HepG2 (cell line): ENCODE measurements around the gene AIP. TPM values are rescaled to one million over a fixed set of nuclear protein-coding genes. Genes with fewer than 3 reads are reported as not detected.

Source experiments
- HNRNPH1 ChIP-seq: fragments of 200-400 bp; formaldehyde crosslinking; optimal IDR thresholded peaks from 2 replicates; pipeline ENCODE3; 2017; ENCODE audit warnings: mild to moderate bottlenecking, low read depth, low read length
- HNRNPK ChIP-seq: fragments of 200-400 bp; formaldehyde crosslinking; IDR thresholded peaks from 2 replicates; pipeline ENCODE4 v1.6.1; 2018; ENCODE audit warnings: low read length, low read depth, moderate library complexity, mild to moderate bottlenecking; ENCODE audit not compliant: poor library complexity, severe bottlenecking
- MED1 ChIP-seq: sonication (generic); formaldehyde crosslinking; IDR thresholded peaks from 2 replicates; pipeline ENCODE4 v1.4.0; 2020; ENCODE audit warnings: missing genetic modification reagents
- NFIB ChIP-seq: sonication (generic); formaldehyde crosslinking; IDR thresholded peaks from 2 replicates; pipeline ENCODE4 v1.9.0; 2021; ENCODE audit warnings: missing genetic modification reagents, mild to moderate bottlenecking, borderline replicate concordance
- NFKBIZ ChIP-seq: IDR thresholded peaks from 2 replicates; pipeline ENCODE4 v1.6.1; 2018; ENCODE audit warnings: missing genetic modification reagents, missing compliant biosample characterization
- SMC3 ChIP-seq: IDR thresholded peaks from 2 replicates; pipeline ENCODE4 v1.6.1; 2011; ENCODE audit warnings: low read length, improper control_type of control experiment
- SUZ12 ChIP-seq: fragments of 150-350 bp; IDR thresholded peaks from 2 replicates; pipeline ENCODE4 v1.6.1; 2014; ENCODE audit warnings: low read depth, low read length
- TAF15 ChIP-seq: fragments of 200-400 bp; formaldehyde crosslinking; IDR thresholded peaks from one replicate; pipeline ENCODE4 v1.6.1; 2018; ENCODE audit warnings: mild to moderate bottlenecking, low read depth, low read length; ENCODE audit not compliant: poor library complexity, severe bottlenecking
- TEAD2 ChIP-seq: sonication (generic); formaldehyde crosslinking; IDR thresholded peaks from 2 replicates; pipeline ENCODE4 v1.9.0; 2021; ENCODE audit warnings: missing genetic modification reagents
- ZNF138 ChIP-seq: sonication (generic); formaldehyde crosslinking; IDR thresholded peaks from 2 replicates; pipeline ENCODE4 v1.5.0; 2020; ENCODE audit warnings: mild to moderate bottlenecking, low read depth, missing genetic modification reagents
- ZNF205 ChIP-seq: IDR thresholded peaks from 2 replicates; pipeline ENCODE4 v1.6.1; 2018; ENCODE audit warnings: missing biosample characterization, missing genetic modification reagents
- ZNF446 ChIP-seq: sonication (generic); formaldehyde crosslinking; IDR thresholded peaks from 2 replicates; pipeline ENCODE4 v1.5.0; 2020; ENCODE audit warnings: mild to moderate bottlenecking, missing genetic modification reagents
- polyA plus RNA-seq, 8 experiments: library from polyadenylated mRNA; depleted of rRNA in 3 of 8; stranded (reverse) in 7 of 8; unstranded in 1 of 8; fragments of >200 nt; fragmentation: Illumina TruSeq in 4 of 8; extraction: Trizol in 4 of 8; gene quantifications; 2 replicates each; pipeline versions ENCODE4 v1.2.1 to v1.2.3, GENCODE V29; 2011 to 2016; ENCODE audit warnings: low read depth in 4 of 8, missing spikeins in 1 of 8, mixed read lengths in 1 of 8; ENCODE audit not compliant: insufficient read depth in 1 of 8
- total RNA-seq, 5 experiments: library from RNA; depleted of rRNA; stranded (reverse); fragments of >200 nt; fragmentation: Illumina TruSeq; extraction: Trizol; gene quantifications; 2 replicates each; pipeline ENCODE4 v1.2.3, GENCODE V29; 2016; ENCODE audit warnings: low read depth in 1 of 5
- TF ChIP-seq, protein P1 (sequence below): sonication (generic); formaldehyde crosslinking; IDR thresholded peaks from 2 replicates; pipeline ENCODE4 v1.4.0; 2020; ENCODE audit warnings: missing genetic modification reagents, borderline replicate concordance
- TF ChIP-seq, protein P2 (sequence below): sonication (generic); formaldehyde crosslinking; IDR thresholded peaks from 2 replicates; pipeline ENCODE4 v1.4.0; 2020; ENCODE audit warnings: mild to moderate bottlenecking, low read depth, missing genetic modification reagents
- TF ChIP-seq, protein P3 (sequence below): IDR thresholded peaks from 2 replicates; pipeline ENCODE4 v1.4.0; 2020; ENCODE audit warnings: mild to moderate bottlenecking, missing genetic modification reagents
- TF ChIP-seq, protein P4 (sequence below): sonication (generic); formaldehyde crosslinking; IDR thresholded peaks from 2 replicates; pipeline ENCODE4 v1.9.0; 2021; ENCODE audit warnings: missing genetic modification reagents, mild to moderate bottlenecking, borderline replicate concordance
- TF ChIP-seq, protein P5 (sequence below): sonication (generic); IDR thresholded peaks from 2 replicates; pipeline ENCODE4 v1.6.1; 2016; ENCODE audit warnings: low read depth, borderline replicate concordance

The AIP gene
- total and polyA plus RNA-seq, 2 of the 13 experiments (the other 11 are each of a cell fraction or from before 2014, with no cell fraction given) = 51.8 to 110 TPM

DNA sequence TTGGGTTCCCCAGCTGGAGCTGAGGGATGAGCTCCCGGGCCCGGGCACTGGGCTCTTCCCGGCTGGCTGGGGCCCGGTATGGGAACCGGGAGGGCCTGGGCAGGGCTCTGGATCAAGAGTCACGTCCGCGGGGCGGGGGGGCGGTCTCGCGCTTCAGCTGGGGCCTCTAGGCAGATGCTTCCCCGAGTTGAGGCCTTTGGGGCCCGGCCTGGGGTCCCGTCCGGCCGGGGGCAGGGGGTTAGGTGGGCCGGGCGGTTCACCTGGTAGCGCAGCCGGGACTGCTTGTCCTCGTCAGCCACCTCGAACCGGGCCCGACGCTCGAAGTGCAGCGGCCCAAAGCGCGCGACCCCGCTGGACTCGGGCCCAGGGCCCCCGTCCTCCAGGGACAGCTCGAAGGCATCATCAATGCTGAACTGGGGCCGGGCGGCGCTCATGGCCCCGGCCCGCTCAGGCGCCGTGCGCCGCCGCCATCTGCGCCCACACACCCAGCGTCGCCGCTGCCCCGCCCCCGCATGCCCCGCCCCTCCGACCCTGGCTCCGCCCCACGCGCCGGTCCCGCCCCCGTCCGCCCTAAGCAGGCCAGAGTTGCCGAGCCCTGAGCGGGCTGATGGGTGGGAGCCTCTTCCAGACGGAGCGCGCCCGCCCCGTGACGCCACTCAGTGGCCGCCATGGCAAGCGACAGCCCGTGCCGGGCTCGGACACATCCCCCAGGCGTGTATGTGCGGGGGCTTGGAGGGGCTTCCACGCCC, 13.9 kb upstream of the AIP start, which contains the start of gene TMEM134 (continued):
- TF ChIP-seq, protein P1, sequence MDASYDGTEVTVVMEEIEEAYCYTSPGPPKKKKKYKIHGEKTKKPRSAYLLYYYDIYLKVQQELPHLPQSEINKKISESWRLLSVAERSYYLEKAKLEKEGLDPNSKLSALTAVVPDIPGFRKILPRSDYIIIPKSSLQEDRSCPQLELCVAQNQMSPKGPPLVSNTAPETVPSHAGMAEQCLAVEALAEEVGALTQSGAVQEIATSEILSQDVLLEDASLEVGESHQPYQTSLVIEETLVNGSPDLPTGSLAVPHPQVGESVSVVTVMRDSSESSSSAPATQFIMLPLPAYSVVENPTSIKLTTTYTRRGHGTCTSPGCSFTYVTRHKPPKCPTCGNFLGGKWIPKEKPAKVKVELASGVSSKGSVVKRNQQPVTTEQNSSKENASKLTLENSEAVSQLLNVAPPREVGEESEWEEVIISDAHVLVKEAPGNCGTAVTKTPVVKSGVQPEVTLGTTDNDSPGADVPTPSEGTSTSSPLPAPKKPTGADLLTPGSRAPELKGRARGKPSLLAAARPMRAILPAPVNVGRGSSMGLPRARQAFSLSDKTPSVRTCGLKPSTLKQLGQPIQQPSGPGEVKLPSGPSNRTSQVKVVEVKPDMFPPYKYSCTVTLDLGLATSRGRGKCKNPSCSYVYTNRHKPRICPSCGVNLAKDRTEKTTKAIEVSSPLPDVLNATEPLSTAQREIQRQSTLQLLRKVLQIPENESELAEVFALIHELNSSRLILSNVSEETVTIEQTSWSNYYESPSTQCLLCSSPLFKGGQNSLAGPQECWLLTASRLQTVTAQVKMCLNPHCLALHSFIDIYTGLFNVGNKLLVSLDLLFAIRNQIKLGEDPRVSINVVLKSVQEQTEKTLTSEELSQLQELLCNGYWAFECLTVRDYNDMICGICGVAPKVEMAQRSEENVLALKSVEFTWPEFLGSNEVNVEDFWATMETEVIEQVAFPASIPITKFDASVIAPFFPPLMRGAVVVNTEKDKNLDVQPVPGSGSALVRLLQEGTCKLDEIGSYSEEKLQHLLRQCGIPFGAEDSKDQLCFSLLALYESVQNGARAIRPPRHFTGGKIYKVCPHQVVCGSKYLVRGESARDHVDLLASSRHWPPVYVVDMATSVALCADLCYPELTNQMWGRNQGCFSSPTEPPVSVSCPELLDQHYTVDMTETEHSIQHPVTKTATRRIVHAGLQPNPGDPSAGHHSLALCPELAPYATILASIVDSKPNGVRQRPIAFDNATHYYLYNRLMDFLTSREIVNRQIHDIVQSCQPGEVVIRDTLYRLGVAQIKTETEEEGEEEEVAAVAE (CRISPR knock-in tag) = no peak
- TF ChIP-seq, protein P2, sequence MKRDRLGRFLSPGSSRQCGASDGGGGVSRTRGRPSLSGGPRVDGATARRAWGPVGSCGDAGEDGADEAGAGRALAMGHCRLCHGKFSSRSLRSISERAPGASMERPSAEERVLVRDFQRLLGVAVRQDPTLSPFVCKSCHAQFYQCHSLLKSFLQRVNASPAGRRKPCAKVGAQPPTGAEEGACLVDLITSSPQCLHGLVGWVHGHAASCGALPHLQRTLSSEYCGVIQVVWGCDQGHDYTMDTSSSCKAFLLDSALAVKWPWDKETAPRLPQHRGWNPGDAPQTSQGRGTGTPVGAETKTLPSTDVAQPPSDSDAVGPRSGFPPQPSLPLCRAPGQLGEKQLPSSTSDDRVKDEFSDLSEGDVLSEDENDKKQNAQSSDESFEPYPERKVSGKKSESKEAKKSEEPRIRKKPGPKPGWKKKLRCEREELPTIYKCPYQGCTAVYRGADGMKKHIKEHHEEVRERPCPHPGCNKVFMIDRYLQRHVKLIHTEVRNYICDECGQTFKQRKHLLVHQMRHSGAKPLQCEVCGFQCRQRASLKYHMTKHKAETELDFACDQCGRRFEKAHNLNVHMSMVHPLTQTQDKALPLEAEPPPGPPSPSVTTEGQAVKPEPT (CRISPR knock-in tag) = no peak
- TF ChIP-seq SUZ12 = no peak
- TF ChIP-seq ZNF138 = no peak; the same call in 1 of the 2 replicates
- TF ChIP-seq HNRNPH1 = no peak
- no peak for TF ChIP-seq NFKBIZ (CRISPR knock-in tag)
- TF ChIP-seq, protein P3, sequence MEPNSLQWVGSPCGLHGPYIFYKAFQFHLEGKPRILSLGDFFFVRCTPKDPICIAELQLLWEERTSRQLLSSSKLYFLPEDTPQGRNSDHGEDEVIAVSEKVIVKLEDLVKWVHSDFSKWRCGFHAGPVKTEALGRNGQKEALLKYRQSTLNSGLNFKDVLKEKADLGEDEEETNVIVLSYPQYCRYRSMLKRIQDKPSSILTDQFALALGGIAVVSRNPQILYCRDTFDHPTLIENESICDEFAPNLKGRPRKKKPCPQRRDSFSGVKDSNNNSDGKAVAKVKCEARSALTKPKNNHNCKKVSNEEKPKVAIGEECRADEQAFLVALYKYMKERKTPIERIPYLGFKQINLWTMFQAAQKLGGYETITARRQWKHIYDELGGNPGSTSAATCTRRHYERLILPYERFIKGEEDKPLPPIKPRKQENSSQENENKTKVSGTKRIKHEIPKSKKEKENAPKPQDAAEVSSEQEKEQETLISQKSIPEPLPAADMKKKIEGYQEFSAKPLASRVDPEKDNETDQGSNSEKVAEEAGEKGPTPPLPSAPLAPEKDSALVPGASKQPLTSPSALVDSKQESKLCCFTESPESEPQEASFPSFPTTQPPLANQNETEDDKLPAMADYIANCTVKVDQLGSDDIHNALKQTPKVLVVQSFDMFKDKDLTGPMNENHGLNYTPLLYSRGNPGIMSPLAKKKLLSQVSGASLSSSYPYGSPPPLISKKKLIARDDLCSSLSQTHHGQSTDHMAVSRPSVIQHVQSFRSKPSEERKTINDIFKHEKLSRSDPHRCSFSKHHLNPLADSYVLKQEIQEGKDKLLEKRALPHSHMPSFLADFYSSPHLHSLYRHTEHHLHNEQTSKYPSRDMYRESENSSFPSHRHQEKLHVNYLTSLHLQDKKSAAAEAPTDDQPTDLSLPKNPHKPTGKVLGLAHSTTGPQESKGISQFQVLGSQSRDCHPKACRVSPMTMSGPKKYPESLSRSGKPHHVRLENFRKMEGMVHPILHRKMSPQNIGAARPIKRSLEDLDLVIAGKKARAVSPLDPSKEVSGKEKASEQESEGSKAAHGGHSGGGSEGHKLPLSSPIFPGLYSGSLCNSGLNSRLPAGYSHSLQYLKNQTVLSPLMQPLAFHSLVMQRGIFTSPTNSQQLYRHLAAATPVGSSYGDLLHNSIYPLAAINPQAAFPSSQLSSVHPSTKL (CRISPR knock-in tag) = no peak; the same call in none of the 2 replicates
- TF ChIP-seq TAF15 = peak; percentile 27
- TF ChIP-seq, protein P4, sequence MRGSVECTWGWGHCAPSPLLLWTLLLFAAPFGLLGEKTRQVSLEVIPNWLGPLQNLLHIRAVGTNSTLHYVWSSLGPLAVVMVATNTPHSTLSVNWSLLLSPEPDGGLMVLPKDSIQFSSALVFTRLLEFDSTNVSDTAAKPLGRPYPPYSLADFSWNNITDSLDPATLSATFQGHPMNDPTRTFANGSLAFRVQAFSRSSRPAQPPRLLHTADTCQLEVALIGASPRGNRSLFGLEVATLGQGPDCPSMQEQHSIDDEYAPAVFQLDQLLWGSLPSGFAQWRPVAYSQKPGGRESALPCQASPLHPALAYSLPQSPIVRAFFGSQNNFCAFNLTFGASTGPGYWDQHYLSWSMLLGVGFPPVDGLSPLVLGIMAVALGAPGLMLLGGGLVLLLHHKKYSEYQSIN = no peak
- TF ChIP-seq ZNF446 (CRISPR knock-in tag) = no peak
- TF ChIP-seq NFIB (CRISPR knock-in tag) = no peak
- TF ChIP-seq, protein P5, sequence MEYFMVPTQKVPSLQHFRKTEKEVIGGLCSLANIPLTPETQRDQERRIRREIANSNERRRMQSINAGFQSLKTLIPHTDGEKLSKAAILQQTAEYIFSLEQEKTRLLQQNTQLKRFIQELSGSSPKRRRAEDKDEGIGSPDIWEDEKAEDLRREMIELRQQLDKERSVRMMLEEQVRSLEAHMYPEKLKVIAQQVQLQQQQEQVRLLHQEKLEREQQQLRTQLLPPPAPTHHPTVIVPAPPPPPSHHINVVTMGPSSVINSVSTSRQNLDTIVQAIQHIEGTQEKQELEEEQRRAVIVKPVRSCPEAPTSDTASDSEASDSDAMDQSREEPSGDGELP = peak; percentile 21; the same call in 1 of the 2 replicates
- TF ChIP-seq SMC3 = no peak
- peak; percentile 53; the same call in 1 of the 2 replicates for TF ChIP-seq ZNF205 (CRISPR knock-in tag)
- TF ChIP-seq MED1 (CRISPR knock-in tag) = peak; percentile 67
- no peak for TF ChIP-seq HNRNPK
- no peak for TF ChIP-seq TEAD2 (CRISPR knock-in tag)
